Progenitor cell of endocrine pancreas (in vitro differentiated cells): ENCODE results near the gene TIPARP. TPM values are rescaled to one million over a fixed set of nuclear protein-coding genes. Genes with fewer than 3 reads are reported as not detected.

Experiments
- DNase-seq: peaks from one replicate; pipeline ENCODE4 v3.0.0; 2021; ENCODE audit warnings: low spot score; ENCODE audit not compliant: unreplicated experiment
- H3K27ac Mint-ChIP-seq: 2 replicates; pipeline ENCODE4 v1.8.0; 2021; ENCODE audit warnings: mild to moderate bottlenecking, moderate library complexity, mixed read lengths
- H3K27me3 Mint-ChIP-seq: 2 replicates; pipeline ENCODE4 v1.8.0; 2021; ENCODE audit warnings: mixed read lengths
- H3K36me3 Mint-ChIP-seq: 2 replicates; pipeline ENCODE4 v1.8.0; 2022; ENCODE audit warnings: mixed read lengths; ENCODE audit not compliant: insufficient read depth
- H3K4me1 Mint-ChIP-seq: 2 replicates; pipeline ENCODE4 v1.8.0; 2021; ENCODE audit warnings: low read depth, mixed read lengths
- H3K4me3 Mint-ChIP-seq: 2 replicates; pipeline ENCODE4 v1.8.0; 2021; ENCODE audit warnings: low read depth, mild to moderate bottlenecking, moderate library complexity, mixed read lengths
- H3K9me3 Mint-ChIP-seq: 2 replicates; pipeline ENCODE4 v1.8.0; 2021; ENCODE audit warnings: low read depth, mixed read lengths
- CTCF ChIP-seq: fragments of 200-600 bp; sonication (generic); IDR thresholded peaks from one replicate; pipeline ENCODE4 v1.5.0; 2021; ENCODE audit warnings: antibody characterized with exemption, mild to moderate bottlenecking; ENCODE audit not compliant: unreplicated experiment
- total RNA-seq: library from RNA; stranded (reverse); gene quantifications from 2 replicates; pipeline ENCODE4 v1.2.1, GENCODE V29; 2021

Gene TIPARP
- total RNA-seq, 1 donor from 2014 or later, result 38.6 TPM

- Mint-ChIP-seq H3K4me3 (no peak overlapping the region), H3K27me3 (no peaks in the 10 kb centered on the region), H3K4me1 (peaks cover 55% of the 10 kb centered on the region), H3K27ac (no peak overlapping the region), H3K36me3 (peaks cover 16% of the 10 kb centered on the region), H3K9me3 (no peaks in the 10 kb centered on the region)
- no peak for TF ChIP-seq CTCF
- DNase-seq, result no peak
Measured at GRCh38 chr3:156682963-156683362, 8.6 kb downstream of the TIPARP start.

- Mint-ChIP-seq H3K9me3 (no peaks in the 10 kb centered on the region), H3K27ac (peak overlapping the region; percentile 55), H3K4me1 (peaks cover 59% of the 10 kb centered on the region), H3K27me3 (no peaks in the 10 kb centered on the region), H3K4me3 (peak overlapping the region; percentile 33), H3K36me3 (peaks cover 6% of the 10 kb centered on the region)
- DNase-seq, result no peak
- no peak for TF ChIP-seq CTCF
Measured at GRCh38 chr3:156685198-156685597, 10.8 kb downstream of the TIPARP start.

GRCh38 chr3:156685752-156686151 lies 11.4 kb downstream of the TIPARP start:
- H3K9me3 Mint-ChIP-seq, result no peaks in the 10 kb centered on the region
- H3K36me3 Mint-ChIP-seq, result peaks cover 4% of the 10 kb centered on the region
- no peak overlapping the region for H3K4me3 Mint-ChIP-seq
- peak overlapping the region; percentile 84 for H3K27ac Mint-ChIP-seq
- no peak for DNase-seq
- peaks cover 57% of the 10 kb centered on the region for H3K4me1 Mint-ChIP-seq
- H3K27me3 Mint-ChIP-seq, result no peaks in the 10 kb centered on the region
- no peak for TF ChIP-seq CTCF

GRCh38 chr3:156687023-156687422 lies 12.6 kb downstream of the TIPARP start:
- H3K36me3 Mint-ChIP-seq, result peaks cover under 1% of the 10 kb centered on the region
- no peaks in the 10 kb centered on the region for H3K9me3 Mint-ChIP-seq
- H3K4me3 Mint-ChIP-seq, result no peak overlapping the region
- no peak for DNase-seq
- no peak for TF ChIP-seq CTCF
- no peak overlapping the region for H3K27ac Mint-ChIP-seq
- peaks cover 59% of the 10 kb centered on the region for H3K4me1 Mint-ChIP-seq
- H3K27me3 Mint-ChIP-seq, result no peaks in the 10 kb centered on the region

GRCh38 chr3:156688632-156689452 lies 14.5 kb downstream of the TIPARP start:
- DNase-seq, result no peak
- peak overlapping the region; percentile 40 for H3K27ac Mint-ChIP-seq
- no peak for TF ChIP-seq CTCF
- no peaks in the 10 kb centered on the region for H3K27me3 Mint-ChIP-seq
- no peak overlapping the region for H3K4me3 Mint-ChIP-seq
- H3K9me3 Mint-ChIP-seq, result no peaks in the 10 kb centered on the region
- H3K36me3 Mint-ChIP-seq, result no peaks in the 10 kb centered on the region
- H3K4me1 Mint-ChIP-seq, result peaks cover 59% of the 10 kb centered on the region
